Measurements from ENCODE around the gene MED1.
"Not testable (repeated sequence)": the region's sequence is repeated elsewhere in the genome, so short reads cannot be mapped to it uniquely, and the experiment has no call there.

The MED1 gene

DNA sequence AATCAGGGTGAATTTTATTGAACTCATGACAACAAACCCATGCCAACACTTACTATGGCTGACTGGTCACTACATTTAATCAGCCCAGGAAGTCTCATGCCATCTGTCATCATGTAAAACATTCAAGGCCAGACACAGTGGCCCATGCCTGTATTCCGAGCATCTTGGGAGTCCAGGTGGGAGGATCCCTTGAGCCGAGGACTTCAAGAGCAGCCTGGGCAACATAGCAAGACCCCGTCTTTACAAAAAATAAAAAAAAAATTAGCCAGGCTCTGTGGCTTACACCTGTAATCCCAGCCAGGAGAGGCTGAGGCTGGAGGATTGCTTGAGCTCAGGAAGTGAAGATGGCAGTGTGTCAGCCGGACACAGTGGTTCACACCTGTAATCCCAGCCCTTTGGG is 4.9 kb upstream of the MED1 start:
- ATAC-seq, result no peak
- DNase-seq, result no peak
- no peak overlapping the region for H3K27ac Mint-ChIP-seq

GRCh38 chr17:39450051-39450450 is 1.0 kb downstream of the MED1 start:
- Mint-ChIP-seq H3K9me3 (no peaks in the 10 kb centered on the region), H3K27ac (peak overlapping the region in 1 of 2 donors; percentile 99), H3K4me3 (peak overlapping the region; percentile 86 to 98), H3K4me1 (peaks cover 49% of the 10 kb centered on the region), H3K27me3 (no peaks in the 10 kb centered on the region)
- DNase-seq (no peak), ATAC-seq (no peak)

More for the DNA sequence above, 4.9 kb upstream of the MED1 start:
- Mint-ChIP-seq H3K4me1 (peaks cover 29% of the 10 kb centered on the region), H3K9me3 (no peaks in the 10 kb centered on the region), H3K27me3 (no peaks in the 10 kb centered on the region), H3K4me3 (no peak overlapping the region)

GRCh38 chr17:39447561-39447960 is 3.5 kb downstream of the MED1 start:
- peaks cover 41% of the 10 kb centered on the region for H3K4me1 Mint-ChIP-seq
- DNase-seq (no peak), ATAC-seq (no peak)
- no peak overlapping the region for H3K27ac Mint-ChIP-seq
- no peaks in the 10 kb centered on the region for H3K27me3 Mint-ChIP-seq
- H3K9me3 Mint-ChIP-seq, result no peaks in the 10 kb centered on the region
- H3K4me3 Mint-ChIP-seq, result no peak overlapping the region

GRCh38 chr17:39443326-39443725 is 7.7 kb downstream of the MED1 start:
- no peaks in the 10 kb centered on the region for H3K27me3 Mint-ChIP-seq
- DNase-seq (no peak), ATAC-seq (no peak)
- H3K27ac Mint-ChIP-seq, result no peak overlapping the region
- H3K4me3 Mint-ChIP-seq, result no peak overlapping the region
- peaks cover 9% of the 10 kb centered on the region for H3K4me1 Mint-ChIP-seq
- no peaks in the 10 kb centered on the region for H3K9me3 Mint-ChIP-seq

DNA sequence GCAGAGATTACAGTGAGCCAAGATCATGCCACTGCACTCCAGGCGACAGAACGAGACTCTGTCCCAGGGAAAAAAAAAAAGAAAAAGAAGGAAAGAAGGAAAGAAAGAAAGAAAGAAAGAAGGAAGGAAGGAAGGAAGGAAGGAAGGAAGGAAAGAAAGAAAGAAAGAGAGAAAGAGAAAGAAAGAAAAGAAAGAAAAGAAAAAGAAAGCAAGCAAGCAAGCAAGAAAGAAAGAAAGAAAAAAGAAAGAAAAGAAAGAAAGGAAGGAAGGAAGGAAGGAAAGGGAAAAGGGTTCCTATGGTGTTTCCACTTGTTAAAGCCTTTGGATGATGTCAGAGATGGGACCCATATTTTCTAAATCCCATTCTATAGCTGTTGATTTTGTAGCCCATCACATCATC is 11.2 kb downstream of the MED1 start:
- not testable (repeated sequence) for H3K4me3 Mint-ChIP-seq, DNase-seq, H3K9me3 Mint-ChIP-seq, H3K27me3 Mint-ChIP-seq, H3K4me1 Mint-ChIP-seq, ATAC-seq
- H3K27ac Mint-ChIP-seq, result peak overlapping the region in 1 of 2 donors; percentile 49

GRCh38 chr17:39429600-39429999 is 21.5 kb downstream of the MED1 start:
- no peak overlapping the region for H3K4me3 Mint-ChIP-seq
- H3K4me1 Mint-ChIP-seq, result no peaks in the 10 kb centered on the region
- DNase-seq, result no peak
- no peak overlapping the region for H3K27ac Mint-ChIP-seq
- H3K27me3 Mint-ChIP-seq, result no peaks in the 10 kb centered on the region
- no peaks in the 10 kb centered on the region for H3K9me3 Mint-ChIP-seq
- ATAC-seq, result no peak

DNA sequence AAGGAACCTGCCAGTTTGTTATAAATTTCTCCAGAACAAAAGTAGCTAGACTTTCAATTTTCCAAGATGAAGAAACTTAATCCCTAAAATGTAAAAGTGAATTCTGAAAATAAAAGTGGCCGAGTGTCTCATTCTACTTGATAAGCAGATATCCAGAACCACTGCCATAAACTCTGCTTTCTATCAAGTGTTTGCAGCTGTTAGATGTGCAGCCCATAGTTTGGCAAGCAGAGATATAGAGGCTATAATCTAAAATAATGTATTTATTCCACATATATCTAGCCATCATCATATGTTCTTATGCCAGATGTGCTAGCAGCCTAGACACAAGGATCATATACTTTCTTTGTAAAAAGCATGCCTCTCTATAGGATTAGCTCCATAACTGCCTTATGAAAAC is 34.9 kb downstream of the MED1 start:
- Mint-ChIP-seq H3K27me3 (no peaks in the 10 kb centered on the region), H3K27ac (no peak overlapping the region), H3K9me3 (no peaks in the 10 kb centered on the region), H3K4me3 (no peak overlapping the region), H3K4me1 (no peaks in the 10 kb centered on the region)
- ATAC-seq (no peak), DNase-seq (no peak)

GRCh38 chr17:39410279-39410678 is 40.8 kb downstream of the MED1 start:
- Mint-ChIP-seq H3K4me3 (no peak overlapping the region), H3K9me3 (no peaks in the 10 kb centered on the region), H3K27ac (peak overlapping the region in 1 of 2 donors; percentile 64), H3K27me3 (no peaks in the 10 kb centered on the region), H3K4me1 (peaks cover 27% of the 10 kb centered on the region)
- no peak for ATAC-seq
- DNase-seq, result no peak

- Mint-ChIP-seq H3K27ac (peak overlapping the region; percentile 43 to 69), H3K4me1 (peaks cover 47% of the 10 kb centered on the region), H3K9me3 (no peaks in the 10 kb centered on the region), H3K4me3 (no peak overlapping the region), H3K27me3 (no peaks in the 10 kb centered on the region)
- ATAC-seq, result no peak
- DNase-seq, result no peak
Observed at GRCh38 chr17:39408360-39408759, 42.7 kb downstream of the MED1 start.

GRCh38 chr17:39406951-39407350 is 44.1 kb downstream of the MED1 start:
- Mint-ChIP-seq H3K27ac (peak overlapping the region in 1 of 2 donors; percentile 8), H3K4me1 (peaks cover 58% of the 10 kb centered on the region), H3K27me3 (no peaks in the 10 kb centered on the region), H3K9me3 (no peaks in the 10 kb centered on the region), H3K4me3 (no peak overlapping the region)
- no peak for DNase-seq
- ATAC-seq, result no peak

- no peak for ATAC-seq
- peak overlapping the region; percentile 72 for H3K4me3 Mint-ChIP-seq
Observed at GRCh38 chr17:39405436-39405835, 45.6 kb downstream of the MED1 start.

GRCh38 chr17:39404542-39405378 is 46.3 kb downstream of the MED1 start:
- H3K27ac Mint-ChIP-seq, result peak overlapping the region; percentile 92 to 95
- peak; percentile 25 to 50 for DNase-seq
- no peaks in the 10 kb centered on the region for H3K9me3 Mint-ChIP-seq
- H3K27me3 Mint-ChIP-seq, result no peaks in the 10 kb centered on the region
- peaks cover 70% of the 10 kb centered on the region for H3K4me1 Mint-ChIP-seq
- H3K4me3 Mint-ChIP-seq, result peak overlapping the region; percentile 72
- ATAC-seq, result peak; percentile 68

More at GRCh38 chr17:39405436-39405835, 45.6 kb downstream of the MED1 start:
- H3K9me3 Mint-ChIP-seq, result no peaks in the 10 kb centered on the region
- H3K27ac Mint-ChIP-seq, result peak overlapping the region; percentile 92 to 95
- no peaks in the 10 kb centered on the region for H3K27me3 Mint-ChIP-seq
- no peak for DNase-seq
- H3K4me1 Mint-ChIP-seq, result peaks cover 63% of the 10 kb centered on the region

DNA sequence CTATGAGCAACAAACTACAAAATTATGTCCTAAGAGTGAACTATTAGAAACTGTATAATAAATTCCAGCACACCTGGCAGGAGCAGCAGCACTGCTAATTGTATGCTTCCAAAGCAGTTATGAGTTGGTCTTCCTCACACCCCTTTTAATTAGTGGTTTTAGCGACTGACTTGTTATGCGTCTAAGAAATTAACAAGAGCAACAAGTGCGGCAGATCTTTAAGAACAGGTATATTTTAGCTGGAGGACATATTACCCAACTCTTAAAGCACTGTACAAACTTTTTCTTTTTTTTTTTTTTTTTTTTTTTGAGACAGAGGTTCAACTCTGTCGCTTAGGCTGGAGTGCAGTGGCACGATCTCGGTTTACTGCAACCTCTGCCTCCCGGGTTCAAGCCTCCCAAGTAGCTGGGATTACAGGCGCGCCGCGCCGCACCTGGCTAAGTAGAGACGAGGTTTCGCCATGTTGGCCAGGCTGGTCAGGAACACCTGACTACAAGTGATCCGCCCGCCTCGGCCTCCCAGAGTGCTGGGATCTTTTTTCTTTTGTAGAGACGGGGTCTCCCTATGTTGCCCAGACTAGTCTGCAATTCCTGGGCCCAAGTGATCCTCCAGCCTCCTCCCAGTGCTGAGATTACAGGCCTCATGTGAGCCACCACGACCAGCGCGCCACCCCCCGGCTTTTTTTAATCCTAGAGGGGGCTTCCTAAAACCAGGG is 48.0 kb downstream of the MED1 start:
- Mint-ChIP-seq H3K27me3 (no peaks in the 10 kb centered on the region), H3K9me3 (no peaks in the 10 kb centered on the region), H3K4me1 (peaks cover 66% of the 10 kb centered on the region), H3K27ac (peak overlapping the region; percentile 72 to 79), H3K4me3 (peak overlapping the region; percentile 97 to 100)
- ATAC-seq (no peak), DNase-seq (no peak)

DNA sequence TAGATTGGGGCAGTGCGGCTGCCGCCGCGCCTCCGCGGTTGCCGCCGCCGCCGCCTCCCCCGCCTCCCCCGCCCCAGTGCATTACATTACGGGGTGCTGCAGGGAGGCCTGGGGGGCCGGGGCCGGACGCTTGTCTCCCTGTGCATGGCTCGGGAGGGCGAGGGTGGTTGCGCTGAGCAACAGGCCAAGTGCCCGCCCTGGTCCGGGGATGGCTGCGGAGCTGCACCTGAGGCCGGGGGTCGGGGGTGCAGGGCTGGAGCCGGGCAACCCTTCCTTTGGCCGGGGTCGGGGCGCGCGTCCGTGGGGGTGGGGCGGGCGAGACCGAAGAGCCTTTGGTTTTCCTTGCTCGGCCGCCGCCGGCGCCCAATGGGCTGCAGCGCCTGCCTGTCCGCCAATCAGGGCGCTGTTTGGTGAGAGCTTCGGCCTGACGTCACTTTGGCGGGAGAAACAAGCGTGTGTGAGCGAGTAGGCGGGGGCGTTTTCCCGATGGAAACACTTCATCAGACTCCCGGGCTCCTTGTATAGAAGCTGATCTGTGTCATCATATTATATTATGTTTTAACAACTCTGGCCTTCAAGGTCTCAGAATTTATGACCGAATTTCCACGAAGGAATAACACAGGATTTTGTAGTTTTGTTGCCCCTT is 48.7 kb downstream of the MED1 start:
- H3K4me3 Mint-ChIP-seq, result peak overlapping the region; percentile 97 to 100
- ATAC-seq, result peak; percentile 65
- H3K27ac Mint-ChIP-seq, result peak overlapping the region; percentile 80 to 98
- H3K9me3 Mint-ChIP-seq, result no peaks in the 10 kb centered on the region
- DNase-seq, result peak; percentile 74 to 87
- no peaks in the 10 kb centered on the region for H3K27me3 Mint-ChIP-seq
- H3K4me1 Mint-ChIP-seq, result peaks cover 59% of the 10 kb centered on the region

DNA sequence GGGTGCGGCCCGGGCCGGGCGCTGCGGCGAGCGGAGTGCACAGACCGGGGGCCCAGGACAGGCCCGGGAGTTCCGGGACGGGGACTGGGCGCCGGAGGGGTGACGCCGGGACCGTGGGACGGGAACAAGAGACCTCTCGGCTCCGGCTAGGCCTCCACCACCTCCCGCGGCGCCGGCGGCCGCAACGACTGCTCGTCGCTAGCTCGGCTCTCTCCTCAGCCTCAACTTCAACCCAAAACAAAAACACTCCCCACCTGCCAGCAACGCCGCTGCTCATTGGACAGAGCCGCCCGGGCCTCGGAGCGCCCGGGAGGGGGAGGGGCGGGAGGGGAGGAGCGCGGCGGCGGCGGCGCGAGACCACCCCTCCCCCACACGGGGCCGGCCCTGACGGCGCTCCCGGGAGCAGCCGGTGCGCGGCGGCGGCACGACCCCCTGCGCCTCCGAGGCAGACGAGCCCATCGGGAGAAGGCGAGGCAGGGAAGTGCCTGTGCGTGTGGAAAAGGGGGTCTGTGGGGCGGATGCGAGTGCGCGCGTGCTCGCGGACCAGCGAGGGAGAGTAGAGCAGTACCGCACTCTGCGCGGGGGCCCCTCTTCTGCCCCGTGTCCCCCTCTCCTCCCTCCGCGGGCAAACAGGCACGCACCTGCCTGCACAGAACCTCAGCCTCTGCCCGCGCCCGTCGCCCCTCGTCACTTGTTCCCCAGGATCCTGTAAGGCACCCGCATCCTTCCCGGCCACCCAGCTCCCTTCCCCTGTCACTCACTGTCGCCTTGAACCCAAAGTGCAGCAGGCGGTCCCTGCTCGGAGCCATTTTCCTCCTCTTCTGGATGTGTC is 49.4 kb downstream of the MED1 start, which contains the start of gene FBXL20:
Gene FBXL20 (minus strand): TSS at position 215 of the 832 bp plus-strand sequence. CDS start 224 bp downstream, outside the sequence.
- H3K4me3 Mint-ChIP-seq, result peak within 1 kb of the TSS; percentile 97 to 100
- no peaks in the 10 kb centered on the region for H3K9me3 Mint-ChIP-seq
- DNase-seq (peak; percentile 87 to 89), ATAC-seq (peak; percentile 85)
- H3K27ac Mint-ChIP-seq, result peak within 1 kb of the TSS; percentile 92 to 98
- H3K4me1 Mint-ChIP-seq, result peaks cover 54% of the 10 kb centered on the region
- H3K27me3 Mint-ChIP-seq, result no peaks in the 10 kb centered on the region
